Endothelial cell of umbilical vein (primary cell): ENCODE measurements around the gene ROBO2. TPM values are rescaled to one million over a fixed set of nuclear protein-coding genes. Genes with fewer than 3 reads are reported as not detected.

ENCODE experiments used
- BruUV-seq: library from RNA; stranded (reverse); fragments of 400-500 nt; replicated peaks from 2 replicates; lab custom pipeline; 2021; lab: Mats Ljungman, UMichigan
- CTCF ChIA-PET: fragments of 300-600, 350-600 bp; sonication (Branson Sonifier 250); formaldehyde crosslinking; loops from one replicate; lab custom pipeline; 2021; ENCODE audit warnings: antibody characterized with exemption, inconsistent platforms; lab: Charles Lee
- POLR2A ChIA-PET: fragments of 300-600, 350-600 bp; sonication (Branson Sonifier 250); formaldehyde crosslinking; loops from one replicate; lab custom pipeline; 2021; ENCODE audit warnings: antibody characterized with exemption, inconsistent platforms; lab: Charles Lee
- DNase-seq: peaks from one replicate; pipeline ENCODE4 v3.0.0-alpha.2; 2011; ENCODE audit warnings: low read depth, low spot score
- FAIRE-seq: peaks from 2 replicates; lab custom pipeline; 2011; peaks lifted over from hg19 to GRCh38; lab: Jason Lieb, UNC
- H2AFZ ChIP-seq: 2 replicates; pipeline ENCODE4 v1.6.0; 2012; ENCODE audit warnings: low read depth, low read length, control low read depth, inconsistent platforms
- H3K27ac ChIP-seq: 2 replicates; pipeline ENCODE4 v1.5.1; 2011; ENCODE audit warnings: low read depth, mild to moderate bottlenecking, control low read depth, low read length, moderate library complexity; ENCODE audit not compliant: insufficient read depth
- H3K27me3 ChIP-seq, 2 experiments: 2 replicates each; pipeline versions ENCODE4 v1.6.0 to v1.6.1; 2011; ENCODE audit warnings: low read length in 2 of 2, mixed read lengths in 1 of 2; ENCODE audit not compliant: control insufficient read depth in 2 of 2, insufficient read depth in 2 of 2
- H3K36me3 ChIP-seq, 2 experiments: 2 replicates in 1 of 2; 3 replicates in 1 of 2; pipeline ENCODE4 v1.5.1; 2011; ENCODE audit warnings: low read length in 2 of 2, mild to moderate bottlenecking in 1 of 2, moderate library complexity in 1 of 2; ENCODE audit not compliant: control insufficient read depth in 2 of 2, insufficient read depth in 2 of 2; ENCODE audit errors: extremely low read depth in 1 of 2
- H3K4me1 ChIP-seq: 3 replicates; pipeline ENCODE4 v1.5.1; 2011; ENCODE audit warnings: mild to moderate bottlenecking, low read length; ENCODE audit not compliant: control insufficient read depth, insufficient read depth; ENCODE audit errors: extremely low read depth
- H3K4me2 ChIP-seq: 2 replicates; pipeline ENCODE4 v1.6.1; 2011; ENCODE audit warnings: low read length, control low read depth, mixed read lengths; ENCODE audit not compliant: insufficient read depth
- H3K4me3 ChIP-seq, 3 experiments: fragments of 200-600 bp in 1 of 3; sonication (generic), shearing (Covaris generic) in 1 of 3; replicated peaks in 1 of 3; 2 replicates each; pipeline ENCODE4 v1.5.1; 2011 to 2016; ENCODE audit warnings: control low read depth in 3 of 3, low read length in 3 of 3, mild to moderate bottlenecking in 2 of 3, inconsistent platforms in 1 of 3, low read depth in 1 of 3, moderate library complexity in 1 of 3; ENCODE audit not compliant: insufficient read depth in 1 of 3
- H3K79me2 ChIP-seq: 2 replicates; pipeline ENCODE4 v1.6.0; 2012; ENCODE audit warnings: low read length, inconsistent platforms; ENCODE audit not compliant: control insufficient read depth, insufficient read depth
- H3K9ac ChIP-seq: replicated peaks from 2 replicates; pipeline ENCODE3; 2011; ENCODE audit warnings: low read length, control low read depth; ENCODE audit not compliant: insufficient read depth; ENCODE audit errors: extremely low read depth
- H3K9me1 ChIP-seq: replicated peaks from 3 replicates; pipeline ENCODE4 v1.6.0; 2011; ENCODE audit warnings: mild to moderate bottlenecking, low read length; ENCODE audit not compliant: control insufficient read depth, insufficient read depth; ENCODE audit errors: extremely low read depth
- H3K9me3 ChIP-seq: replicated peaks from 2 replicates; pipeline ENCODE4 v1.5.1; 2012; ENCODE audit warnings: low read length, inconsistent platforms; ENCODE audit not compliant: control insufficient read depth, insufficient read depth
- H4K20me1 ChIP-seq: replicated peaks from 2 replicates; pipeline ENCODE3; 2011; ENCODE audit warnings: mild to moderate bottlenecking, low read length; ENCODE audit not compliant: control insufficient read depth, insufficient read depth; ENCODE audit errors: extremely low read depth
- EZH2 ChIP-seq: IDR thresholded peaks from 2 replicates; pipeline ENCODE4 v1.6.1; 2012; ENCODE audit warnings: borderline replicate concordance, low read depth, mild to moderate bottlenecking, moderate library complexity, low read length, inconsistent platforms; ENCODE audit not compliant: severe bottlenecking
- FOS ChIP-seq: IDR thresholded peaks from 2 replicates; pipeline ENCODE4 v1.6.1; 2011; ENCODE audit warnings: mild to moderate bottlenecking, low read length, moderate library complexity, borderline replicate concordance; ENCODE audit not compliant: insufficient read depth
- GATA2 ChIP-seq: IDR thresholded peaks from 2 replicates; pipeline ENCODE4 v1.7.0; 2011; ENCODE audit warnings: low read depth, mild to moderate bottlenecking, moderate library complexity, mixed read lengths, low read length; ENCODE audit not compliant: insufficient read length, insufficient read depth
- JUN ChIP-seq: IDR thresholded peaks from 2 replicates; pipeline ENCODE4 v1.6.1; 2011; ENCODE audit warnings: borderline replicate concordance, low read depth; ENCODE audit not compliant: insufficient read length, insufficient read depth
- MYC ChIP-seq: IDR thresholded peaks from one replicate; pipeline ENCODE4 v1.6.1; 2011; ENCODE audit warnings: mild to moderate bottlenecking, low read depth, low read length
- POLR2A ChIP-seq: IDR thresholded peaks from 2 replicates; pipeline ENCODE4 v1.6.1; 2012; ENCODE audit warnings: low read depth, mild to moderate bottlenecking, control low read depth, low read length
- POLR2AphosphoS5 ChIP-seq: IDR thresholded peaks from 2 replicates; pipeline ENCODE4 v1.6.1; 2012; ENCODE audit warnings: low read depth, mild to moderate bottlenecking, control low read depth, low read length, moderate library complexity; ENCODE audit not compliant: insufficient read depth
- dilution Hi-C: fragments of 300-500 bp; cut with MboI; formaldehyde crosslinking; loops from one replicate; pipeline ENCODE4 v1.15.0; 2019; ENCODE audit warnings: low sequenced_read_pairs; ENCODE audit not compliant: extremely low pct_ligation_motif_present
- intact Hi-C: fragments of 100-400 bp; cut with micrococcal nuclease; formaldehyde crosslinking; loops from one replicate; pipeline ENCODE4 v1.10.0; 2022
- polyA plus RNA-seq, 4 experiments: library from polyadenylated mRNA; depleted of rRNA in 3 of 4; stranded (reverse) in 3 of 4; unstranded in 1 of 4; fragments of >200 nt; gene quantifications; 2 replicates each; pipeline versions ENCODE4 v1.2.1 to v1.2.3, GENCODE V29; 2011 to 2012; ENCODE audit warnings: missing spikeins in 1 of 4
- total RNA-seq: library from RNA; stranded (reverse); gene quantifications from 2 replicates; pipeline ENCODE4 v1.2.3, GENCODE V29; 2021
- TF ChIP-seq, protein P1 (sequence below): IDR thresholded peaks from 2 replicates; pipeline ENCODE4 v1.6.1; 2011; ENCODE audit not compliant: insufficient read depth, insufficient read length
- TF ChIP-seq, protein P2 (sequence below), 2 donors: IDR thresholded peaks; 1 replicate in 1 of 2; 2 replicates in 1 of 2; pipeline ENCODE4 v1.5.1; 2011; ENCODE audit warnings: low read length in 2 of 2, mild to moderate bottlenecking in 2 of 2, moderate library complexity in 2 of 2, control low read depth in 1 of 2, inconsistent platforms in 1 of 2, low read depth in 1 of 2; ENCODE audit not compliant: insufficient read depth in 1 of 2; ENCODE audit errors: extremely low read depth in 1 of 2

The ROBO2 gene
- total and polyA plus RNA-seq, 2 donors (not counting 3 experiments of a cell fraction or from before 2014, with no cell fraction given): not detected

DNA sequence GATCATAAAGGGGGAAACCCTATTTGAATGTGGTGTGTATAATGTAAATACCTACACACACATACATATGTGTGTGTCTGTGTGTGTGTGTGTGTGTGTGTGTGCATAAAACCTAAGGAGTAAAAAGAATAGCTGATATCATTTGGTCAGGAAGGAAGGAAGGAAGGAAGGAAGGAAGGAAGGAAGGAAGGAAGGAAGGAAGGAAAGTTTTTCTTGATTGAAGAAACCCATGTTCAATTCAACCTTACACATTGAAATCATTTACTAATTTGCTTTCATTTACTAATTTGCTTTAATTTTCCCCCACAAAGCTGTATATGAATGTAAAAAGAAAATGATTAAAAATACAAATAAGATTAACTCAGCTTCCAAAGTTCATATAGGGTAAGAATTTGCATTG is 386.6 kb downstream of the ROBO2 start:
- Histone ChIP-seq H3K27ac (no peak overlapping the region), H4K20me1 (no peaks in the 10 kb centered on the region), H3K27me3 (no peaks in the 10 kb centered on the region), H2AFZ (no peak overlapping the region), H3K9ac (no peak overlapping the region), H3K36me3 (no peaks in the 10 kb centered on the region), H3K79me2 (no peaks in the 10 kb centered on the region), H3K9me1 (no peaks in the 10 kb centered on the region), H3K4me2 (no peak overlapping the region), H3K9me3 (no peaks in the 10 kb centered on the region), H3K4me3 (no peak overlapping the region), H3K4me1 (no peaks in the 10 kb centered on the region)
- no peak for DNase-seq
- dilution Hi-C loops (no loop called here), intact Hi-C loops (no loop called here)
- BruUV-seq: no TSS peak
- FAIRE-seq: no peak
- TF ChIP-seq JUN (no peak), MYC (no peak), FOS (no peak), POLR2AphosphoS5 (no peak), EZH2 (no peak), GATA2 (no peak), POLR2A (no peak)
- TF ChIP-seq, protein P1, sequence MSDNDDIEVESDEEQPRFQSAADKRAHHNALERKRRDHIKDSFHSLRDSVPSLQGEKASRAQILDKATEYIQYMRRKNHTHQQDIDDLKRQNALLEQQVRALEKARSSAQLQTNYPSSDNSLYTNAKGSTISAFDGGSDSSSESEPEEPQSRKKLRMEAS: no peak
- TF ChIP-seq, protein P2, sequence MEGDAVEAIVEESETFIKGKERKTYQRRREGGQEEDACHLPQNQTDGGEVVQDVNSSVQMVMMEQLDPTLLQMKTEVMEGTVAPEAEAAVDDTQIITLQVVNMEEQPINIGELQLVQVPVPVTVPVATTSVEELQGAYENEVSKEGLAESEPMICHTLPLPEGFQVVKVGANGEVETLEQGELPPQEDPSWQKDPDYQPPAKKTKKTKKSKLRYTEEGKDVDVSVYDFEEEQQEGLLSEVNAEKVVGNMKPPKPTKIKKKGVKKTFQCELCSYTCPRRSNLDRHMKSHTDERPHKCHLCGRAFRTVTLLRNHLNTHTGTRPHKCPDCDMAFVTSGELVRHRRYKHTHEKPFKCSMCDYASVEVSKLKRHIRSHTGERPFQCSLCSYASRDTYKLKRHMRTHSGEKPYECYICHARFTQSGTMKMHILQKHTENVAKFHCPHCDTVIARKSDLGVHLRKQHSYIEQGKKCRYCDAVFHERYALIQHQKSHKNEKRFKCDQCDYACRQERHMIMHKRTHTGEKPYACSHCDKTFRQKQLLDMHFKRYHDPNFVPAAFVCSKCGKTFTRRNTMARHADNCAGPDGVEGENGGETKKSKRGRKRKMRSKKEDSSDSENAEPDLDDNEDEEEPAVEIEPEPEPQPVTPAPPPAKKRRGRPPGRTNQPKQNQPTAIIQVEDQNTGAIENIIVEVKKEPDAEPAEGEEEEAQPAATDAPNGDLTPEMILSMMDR (IDR thresholded peaks at IDR 0.05; ENCODE audit: extremely low read depth in 1 of 2, insufficient read depth in 1 of 2, low read depth in 1 of 2, low read length in 2 of 2): no peak
- POLR2A ChIA-PET: no interaction called here
- CTCF ChIA-PET: no interaction called here
